ENCODE data around the gene CCDC87. TPM values are rescaled to one million over a fixed set of nuclear protein-coding genes. Genes with fewer than 3 reads are reported as not detected.

The CCDC87 gene
- total and polyA plus RNA-seq, 2 of the 8 experiments (the other 6 are each of a cell fraction or from before 2014, with no cell fraction given) = 0.32 to 0.99 TPM

GRCh38 chr11:66604155-66604554, 11.3 kb upstream of the CCDC87 start:
- POLR2A ChIA-PET (ENCODE audit: partially characterized antibody) = interaction anchor here (65.3 kb wide), 1 partner anchor 39 kb away, joined by 2165 read pairs; the partner anchor contains the start of genes RBM14 and RBM4
- Histone ChIP-seq H3K23ac (ENCODE audit: insufficient read length) (no peak overlapping the region), H4K8ac (ENCODE audit: extremely low read depth, insufficient read depth, low read length) (no peak overlapping the region), H3K4me1 (replicated peaks in 1 of 4; ENCODE audit: control insufficient read depth in 3 of 4, insufficient read depth in 4 of 4, low read length in 3 of 4) (no peaks in the 10 kb centered on the region), H3K4ac (replicated peaks; ENCODE audit: insufficient read length, low read depth, low read length) (no peak overlapping the region), H3K79me1 (ENCODE audit: low read depth, low read length) (no peaks in the 10 kb centered on the region), H3K9me3 (ENCODE audit: insufficient read depth in 2 of 2, low read depth in 1 of 2, low read length in 1 of 2) (no peaks in the 10 kb centered on the region), H3K79me2 (ENCODE audit: control insufficient read depth in 1 of 2, insufficient read depth in 2 of 2, low read length in 2 of 2) (no peaks in the 10 kb centered on the region), H4K20me1 (replicated peaks in 1 of 2; ENCODE audit: control insufficient read depth in 1 of 2, insufficient read depth in 2 of 2, low read length in 2 of 2) (peaks cover 0 to 4% of the 10 kb centered on the region in 2 experiments), H3K9ac (replicated peaks in 1 of 4; ENCODE audit: extremely low read depth in 1 of 4, low read depth in 3 of 4, low read length in 3 of 4) (no peak overlapping the region), H3K27me3 (replicated peaks in 1 of 4; ENCODE audit: control insufficient read depth in 3 of 4, extremely low read depth in 1 of 4, insufficient read depth in 3 of 4, low read length in 3 of 4) (no peaks in the 10 kb centered on the region), H3K23me2 (ENCODE audit: low read depth, low read length) (no peaks in the 10 kb centered on the region), H2BK15ac (ENCODE audit: low read length) (no peak overlapping the region), H2BK12ac (ENCODE audit: low read depth, low read length) (no peak overlapping the region), H2AFZ (ENCODE audit: low read length) (no peak overlapping the region), H2BK120ac (replicated peaks; ENCODE audit: low read depth, low read length) (no peak overlapping the region), H2BK5ac (ENCODE audit: low read depth, low read length) (no peak overlapping the region), H2AK5ac (ENCODE audit: low read depth, low read length) (no peak overlapping the region), H3K36me3 (ENCODE audit: control insufficient read depth in 2 of 4, insufficient read depth in 4 of 4, low read length in 3 of 4) (peaks cover 14 to 36% (median 23%) of the 10 kb centered on the region in 4 experiments; a peak in 7 of 8 replicates), H3K4me3 (ENCODE audit: extremely low read depth in 1 of 4, insufficient read depth in 2 of 4, low read depth in 3 of 4, low read length in 4 of 4) (no peak overlapping the region), H3K4me2 (ENCODE audit: insufficient read depth in 1 of 2, low read depth in 2 of 2, low read length in 2 of 2) (no peak overlapping the region), H4K5ac (ENCODE audit: insufficient read length, low read depth, low read length) (no peak overlapping the region), H2BK20ac (ENCODE audit: low read length) (no peak overlapping the region), H3K56ac (replicated peaks; ENCODE audit: insufficient read length, low read depth, low read length) (no peak overlapping the region), H3K14ac (ENCODE audit: insufficient read length) (no peak overlapping the region), H3K27ac (ENCODE audit: low read depth, low read length) (no peak overlapping the region), H4K91ac (replicated peaks; ENCODE audit: insufficient read length, low read length) (no peak overlapping the region), H3K18ac (ENCODE audit: extremely low read depth, low read length) (no peak overlapping the region)
- CTCF ChIA-PET (ENCODE audit: partially characterized antibody) = interaction anchor here (3.5 kb wide), 1 partner anchor 13 kb away, joined by 15 read pairs; the partner anchor contains the start of genes CCDC87 and CCS
- no peak for DNase-seq (ENCODE audit: low read depth in 1 of 2, low spot score in 2 of 2)
- 93% methylated on average over 5 of the region's 5 CpGs; no CpG with 5 or more reads in 1 of the 2 experiments for WGBS, 2 experiments (ENCODE audit: extremely low coverage in 1 of 2, insufficient coverage in 1 of 2, insufficient read length in 1 of 2, insufficient replicate concordance in 2 of 2, low coverage in 1 of 2, low lambda C conversion rate in 2 of 2, missing lambda C conversion rate in 1 of 2)
- FAIRE-seq = no peak
- TF ChIP-seq PHF8 (conservative IDR thresholded peaks at IDR 0.05; ENCODE audit: low read depth, low read length) (no peak), KDM1A (IDR thresholded peaks at IDR 0.05; ENCODE audit: borderline replicate concordance, low read length) (no peak), BRCA1 (IDR thresholded peaks at IDR 0.05; ENCODE audit: low read depth, low read length) (no peak), NANOG (IDR thresholded peaks at IDR 0.05; ENCODE audit: insufficient read depth, low read depth, low read length, poor library complexity, severe bottlenecking) (no peak), TCF12 (IDR thresholded peaks at IDR 0.05; ENCODE audit: low read depth, low read length) (no peak), SIX5 (IDR thresholded peaks at IDR 0.05; ENCODE audit: low read depth, low read length) (no peak), SUZ12 (IDR thresholded peaks at IDR 0.05; ENCODE audit: low read length) (no peak), TEAD4 (IDR thresholded peaks at IDR 0.05; ENCODE audit: low read depth, low read length) (no peak), CTCF (IDR thresholded peaks at IDR 0.05; ENCODE audit: control extremely low read depth in 1 of 3, insufficient read depth in 1 of 3, low read depth in 1 of 3, low read length in 3 of 3) (no peak), YY1 (IDR thresholded peaks at IDR 0.05; ENCODE audit: low read depth, low read length) (no peak), POU5F1 (IDR thresholded peaks at IDR 0.05; ENCODE audit: low read depth, low read length) (no peak)
